Astrocyte (in vitro differentiated cells and primary cell): Measurements from ENCODE around the gene MCM8. TPM values are rescaled to one million over a fixed set of nuclear protein-coding genes. Genes with fewer than 3 reads are reported as not detected.
A peak's percentile ranks its signal among the peaks of the same experiment; 100 is the strongest.

Source experiments
- DNase-seq: peaks from one replicate; pipeline ENCODE4 v3.0.0-alpha.2; 2010; ENCODE audit warnings: low read depth
- FAIRE-seq: peaks from 2 replicates; lab custom pipeline; 2011; peaks lifted over from hg19 to GRCh38; lab: Jason Lieb, UNC
- H2AFZ ChIP-seq: 2 replicates; pipeline ENCODE4 v1.6.0; 2012; ENCODE audit warnings: low read depth, low read length, inconsistent platforms
- H3K27ac ChIP-seq: 2 replicates; pipeline ENCODE4 v1.5.1; 2011; ENCODE audit warnings: low read depth, low read length, inconsistent platforms
- H3K27me3 ChIP-seq: 2 replicates; pipeline ENCODE4 v1.6.0; 2011; ENCODE audit warnings: low read length, inconsistent platforms; ENCODE audit not compliant: insufficient read depth
- H3K36me3 ChIP-seq: 2 replicates; pipeline ENCODE4 v1.5.1; 2011; ENCODE audit warnings: low read length, inconsistent platforms; ENCODE audit not compliant: insufficient read depth
- H3K4me1 ChIP-seq: 2 replicates; pipeline ENCODE4 v1.5.1; 2011; ENCODE audit warnings: low read length, inconsistent platforms; ENCODE audit not compliant: insufficient read depth
- H3K4me2 ChIP-seq: 2 replicates; pipeline ENCODE4 v1.6.0; 2012; ENCODE audit warnings: low read length, inconsistent platforms
- H3K4me3 ChIP-seq: 2 replicates; pipeline ENCODE4 v1.5.1; 2011; ENCODE audit warnings: low read depth, mild to moderate bottlenecking, low read length, inconsistent platforms; ENCODE audit not compliant: insufficient read depth
- H3K79me2 ChIP-seq: 2 replicates; pipeline ENCODE4 v1.6.0; 2012; ENCODE audit warnings: mild to moderate bottlenecking, low read length, inconsistent platforms; ENCODE audit not compliant: insufficient read depth
- H3K9ac ChIP-seq: 2 replicates; pipeline ENCODE4 v1.6.0; 2012; ENCODE audit warnings: mild to moderate bottlenecking, low read length, inconsistent platforms
- H3K9me3 ChIP-seq: 2 replicates; pipeline ENCODE4 v1.5.1; 2012; ENCODE audit warnings: low read depth, mild to moderate bottlenecking, low read length, inconsistent platforms; ENCODE audit not compliant: insufficient read depth
- H4K20me1 ChIP-seq: 2 replicates; pipeline ENCODE4 v1.6.0; 2012; ENCODE audit warnings: low read length, inconsistent platforms; ENCODE audit not compliant: insufficient read depth
- H3K27ac Mint-ChIP-seq: one replicate; pipeline ENCODE4 v1.8.0; 2021; ENCODE audit warnings: mild to moderate bottlenecking, mixed read lengths; ENCODE audit not compliant: unreplicated experiment
- H3K27me3 Mint-ChIP-seq: one replicate; pipeline ENCODE4 v1.8.0; 2021; ENCODE audit warnings: low read depth, mixed read lengths; ENCODE audit not compliant: unreplicated experiment
- H3K36me3 Mint-ChIP-seq: one replicate; pipeline ENCODE4 v1.8.0; 2021; ENCODE audit warnings: low read depth, mixed read lengths; ENCODE audit not compliant: unreplicated experiment
- H3K4me1 Mint-ChIP-seq: one replicate; pipeline ENCODE4 v1.8.0; 2021; ENCODE audit warnings: low read depth, mixed read lengths; ENCODE audit not compliant: unreplicated experiment
- H3K4me3 Mint-ChIP-seq: one replicate; pipeline ENCODE4 v1.8.0; 2021; ENCODE audit warnings: mild to moderate bottlenecking, moderate library complexity, mixed read lengths; ENCODE audit not compliant: unreplicated experiment
- H3K9me3 Mint-ChIP-seq: one replicate; pipeline ENCODE4 v1.8.0; 2021; ENCODE audit warnings: mild to moderate bottlenecking, mixed read lengths; ENCODE audit not compliant: unreplicated experiment
- CTCF ChIP-seq: IDR thresholded peaks from 2 replicates; pipeline ENCODE4 v1.5.1; 2011; ENCODE audit warnings: low read depth, mild to moderate bottlenecking, inconsistent platforms, low read length, moderate library complexity; ENCODE audit not compliant: insufficient read depth
- EZH2 ChIP-seq: IDR thresholded peaks from 2 replicates; pipeline ENCODE4 v1.6.1; 2012; ENCODE audit warnings: mild to moderate bottlenecking, low read length, inconsistent platforms; ENCODE audit not compliant: insufficient read depth
- total RNA-seq: library from RNA; stranded (reverse); gene quantifications from 2 replicates; pipeline ENCODE4 v1.2.1, GENCODE V29; 2021

The MCM8 gene
- total RNA-seq, 1 donor from 2014 or later, result 5.7 TPM

- Histone ChIP-seq H3K9ac (no peak overlapping the region), H3K9me3 (no peaks in the 10 kb centered on the region), H2AFZ (no peak overlapping the region), H4K20me1 (no peaks in the 10 kb centered on the region), H3K27ac (no peak overlapping the region), H3K4me3 (no peak overlapping the region), H3K36me3 (peaks cover 6% of the 10 kb centered on the region), H3K4me2 (no peak overlapping the region), H3K79me2 (peaks cover under 1% of the 10 kb centered on the region), H3K4me1 (no peaks in the 10 kb centered on the region), H3K27me3 (no peaks in the 10 kb centered on the region)
- H3K9me3 Mint-ChIP-seq, result no peaks in the 10 kb centered on the region
- FAIRE-seq (no peak), DNase-seq (no peak)
- no peaks in the 10 kb centered on the region for H3K27me3 Mint-ChIP-seq
- no peaks in the 10 kb centered on the region for H3K36me3 Mint-ChIP-seq
- no peak overlapping the region for H3K4me3 Mint-ChIP-seq
- peaks cover 2% of the 10 kb centered on the region for H3K4me1 Mint-ChIP-seq
- TF ChIP-seq EZH2 (no peak), CTCF (no peak)
- no peak overlapping the region for H3K27ac Mint-ChIP-seq
Measured at GRCh38 chr20:6000871-6001270, 50.4 kb downstream of the MCM8 start.

GRCh38 chr20:6006603-6006949, 56.1 kb downstream of the MCM8 start:
- H3K36me3 ChIP-seq, result peaks cover 10% of the 10 kb centered on the region
- Mint-ChIP-seq H3K4me1 (peaks cover 6% of the 10 kb centered on the region), H3K27me3 (no peaks in the 10 kb centered on the region), H3K9me3 (no peaks in the 10 kb centered on the region), H3K4me3 (peak overlapping the region; percentile 98), H3K27ac (peak overlapping the region; percentile 92), H3K36me3 (no peaks in the 10 kb centered on the region)
- peak overlapping the region; percentile 57 for H3K27ac ChIP-seq
- no peak for DNase-seq
- H2AFZ ChIP-seq, result peak overlapping the region; percentile 68
- H3K4me1 ChIP-seq, result peaks cover 13% of the 10 kb centered on the region
- peak overlapping the region; percentile 93 for H3K4me2 ChIP-seq
- no peak for TF ChIP-seq CTCF
- TF ChIP-seq EZH2, result no peak
- no peak for FAIRE-seq
- peaks cover 54% of the 10 kb centered on the region for H3K79me2 ChIP-seq
- no peaks in the 10 kb centered on the region for H3K9me3 ChIP-seq
- no peaks in the 10 kb centered on the region for H3K27me3 ChIP-seq
- peak overlapping the region; percentile 91 for H3K9ac ChIP-seq
- H3K4me3 ChIP-seq, result peak overlapping the region; percentile 83
- peaks cover 42% of the 10 kb centered on the region for H4K20me1 ChIP-seq

GRCh38 chr20:6007094-6007528, 56.7 kb downstream of the MCM8 start:
- H2AFZ ChIP-seq, result no peak overlapping the region

More at GRCh38 chr20:6007094-6007528, 56.7 kb downstream of the MCM8 start:
- Histone ChIP-seq H3K36me3 (peaks cover 14% of the 10 kb centered on the region), H3K4me2 (peak overlapping the region; percentile 93), H3K4me3 (peak overlapping the region; percentile 83), H3K27me3 (no peaks in the 10 kb centered on the region), H4K20me1 (peaks cover 47% of the 10 kb centered on the region), H3K27ac (no peak overlapping the region), H3K79me2 (peaks cover 58% of the 10 kb centered on the region), H3K9me3 (no peaks in the 10 kb centered on the region), H3K9ac (peak overlapping the region; percentile 91), H3K4me1 (peaks cover 13% of the 10 kb centered on the region)
- TF ChIP-seq CTCF, result no peak
- no peak for TF ChIP-seq EZH2
- Mint-ChIP-seq H3K36me3 (no peaks in the 10 kb centered on the region), H3K27ac (peak overlapping the region; percentile 1), H3K27me3 (no peaks in the 10 kb centered on the region), H3K4me3 (peak overlapping the region; percentile 98), H3K9me3 (no peaks in the 10 kb centered on the region), H3K4me1 (peaks cover 6% of the 10 kb centered on the region)
- FAIRE-seq (no peak), DNase-seq (no peak)
